ENCODE results near the gene CFAP47. TPM values are rescaled to one million over a fixed set of nuclear protein-coding genes. Genes with fewer than 3 reads are reported as not detected.
"Not testable (repeated sequence)": the region's sequence is repeated elsewhere in the genome, so short reads cannot be mapped to it uniquely, and the experiment has no call there.

Gene CFAP47
- not detected in 2 replicates for total RNA-seq

DNA sequence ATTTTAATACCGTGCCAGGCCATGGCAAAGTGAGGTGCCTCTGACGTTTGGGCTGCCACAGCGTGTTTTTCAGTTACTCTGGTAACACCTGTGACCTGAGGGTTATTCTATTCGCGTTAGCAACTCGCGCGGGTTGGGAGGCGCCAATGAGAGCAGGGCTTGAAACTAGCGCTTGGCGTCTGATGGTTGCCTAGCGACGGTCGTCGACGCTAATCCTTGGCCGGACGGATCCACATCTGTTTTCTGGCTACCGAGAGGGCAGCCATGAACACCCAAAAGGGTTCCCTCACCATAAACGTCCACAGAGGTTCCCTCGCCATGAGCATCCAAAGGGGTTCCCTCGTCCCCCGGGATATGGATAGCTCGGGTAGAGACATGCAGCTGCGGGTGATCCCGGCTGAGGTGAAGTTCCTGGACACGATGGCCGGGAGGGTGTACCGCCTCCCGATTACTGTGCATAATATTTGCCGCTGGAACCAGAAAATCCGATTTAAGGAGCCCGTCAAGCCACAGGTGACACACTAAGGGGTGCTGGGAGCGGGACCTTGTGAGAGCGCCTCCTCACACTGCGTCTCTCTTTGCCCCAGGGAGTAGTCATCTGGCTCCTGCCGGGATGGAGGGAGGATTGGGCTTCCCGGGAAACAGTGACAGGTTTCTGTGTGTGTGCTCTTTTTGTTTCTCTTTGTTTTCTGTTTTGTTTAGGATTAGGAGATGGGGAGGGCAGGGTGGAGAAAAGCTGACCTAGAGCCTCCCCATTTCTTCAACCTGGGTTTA is at the start of gene CFAP47:
TSS of gene CFAP47 (plus strand) at position 199 of the 774 bp plus-strand sequence. CDS start at position 265, 66 bp downstream.
- DNase-seq, result no peak
- Mint-ChIP-seq H3K27me3 (no peaks in the 10 kb centered on the region), H3K36me3 (ENCODE audit: low read depth) (no peaks in the 10 kb centered on the region), H3K4me3 (no peak within 1 kb of the TSS), H3K27ac (no peak within 1 kb of the TSS), H3K4me1 (no peaks in the 10 kb centered on the region), H3K9me3 (no peaks in the 10 kb centered on the region)
- intact Hi-C loops (cut with micrococcal nuclease), result no loop called here

DNA sequence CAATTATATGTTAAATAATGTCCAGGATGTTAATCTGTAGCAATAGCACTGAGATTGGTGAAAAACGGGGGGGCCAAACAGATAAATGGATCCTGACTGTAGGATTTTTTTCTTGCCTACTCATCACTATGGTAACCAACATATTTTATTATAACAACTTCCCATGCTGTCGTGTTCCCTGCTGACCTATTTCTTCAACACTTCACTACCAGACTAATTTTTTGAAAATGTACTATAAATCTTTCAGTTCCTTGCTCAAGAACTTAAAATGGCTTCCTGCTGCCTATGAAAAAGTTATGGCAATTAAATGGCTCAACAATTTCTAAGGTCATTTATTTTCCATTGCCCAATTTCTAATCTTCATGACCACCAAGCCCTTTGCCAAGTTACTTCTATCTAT is 38.9 kb upstream of the CFAP47 start:
- H3K27me3 Mint-ChIP-seq, result no peaks in the 10 kb centered on the region
- intact Hi-C loops (cut with micrococcal nuclease), result no loop called here
- no peak overlapping the region for H3K27ac Mint-ChIP-seq
- no peak overlapping the region for H3K4me3 Mint-ChIP-seq
- no peaks in the 10 kb centered on the region for H3K36me3 Mint-ChIP-seq (ENCODE audit: low read depth)
- no peaks in the 10 kb centered on the region for H3K9me3 Mint-ChIP-seq
- no peaks in the 10 kb centered on the region for H3K4me1 Mint-ChIP-seq
- DNase-seq, result no peak

- H3K4me1 Mint-ChIP-seq, result no peaks in the 10 kb centered on the region
- no peak overlapping the region for H3K27ac Mint-ChIP-seq
- DNase-seq, result no peak
- intact Hi-C loops (cut with micrococcal nuclease), result no loop called here
- no peak overlapping the region for H3K4me3 Mint-ChIP-seq
- no peaks in the 10 kb centered on the region for H3K36me3 Mint-ChIP-seq (ENCODE audit: low read depth)
- no peaks in the 10 kb centered on the region for H3K27me3 Mint-ChIP-seq
- H3K9me3 Mint-ChIP-seq, result no peaks in the 10 kb centered on the region
Measured at GRCh38 chrX:35886135-35886534, 33.4 kb upstream of the CFAP47 start.

DNA sequence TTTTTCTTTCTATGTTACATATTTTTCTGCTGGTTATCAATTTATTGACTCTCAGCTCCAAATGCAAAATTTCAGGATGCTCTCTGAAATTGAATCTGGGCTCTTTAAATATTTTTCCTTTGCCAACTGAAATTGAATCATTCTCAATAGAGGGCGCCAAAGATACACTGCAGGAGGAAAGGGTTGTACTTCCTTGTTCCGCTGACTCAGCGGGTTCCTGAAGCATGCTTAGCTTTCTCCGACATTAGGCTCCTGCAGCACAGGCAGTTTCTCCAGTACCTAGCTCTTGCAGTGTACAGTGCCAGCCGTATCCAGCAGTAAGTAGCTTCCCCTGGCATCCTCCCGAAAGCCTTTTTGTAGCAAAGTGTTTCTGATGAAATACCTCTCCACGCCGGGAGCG is 28.8 kb upstream of the CFAP47 start:
- Mint-ChIP-seq H3K4me1 (no peaks in the 10 kb centered on the region), H3K4me3 (no peak overlapping the region), H3K9me3 (no peaks in the 10 kb centered on the region), H3K27me3 (no peaks in the 10 kb centered on the region), H3K36me3 (ENCODE audit: low read depth) (no peaks in the 10 kb centered on the region), H3K27ac (no peak overlapping the region)
- DNase-seq, result peak; percentile 58
- intact Hi-C loops (cut with micrococcal nuclease), result loop anchor here (10.0 kb wide), 1 partner anchor 974 kb away; no protein-coding TSS in a partner anchor

DNA sequence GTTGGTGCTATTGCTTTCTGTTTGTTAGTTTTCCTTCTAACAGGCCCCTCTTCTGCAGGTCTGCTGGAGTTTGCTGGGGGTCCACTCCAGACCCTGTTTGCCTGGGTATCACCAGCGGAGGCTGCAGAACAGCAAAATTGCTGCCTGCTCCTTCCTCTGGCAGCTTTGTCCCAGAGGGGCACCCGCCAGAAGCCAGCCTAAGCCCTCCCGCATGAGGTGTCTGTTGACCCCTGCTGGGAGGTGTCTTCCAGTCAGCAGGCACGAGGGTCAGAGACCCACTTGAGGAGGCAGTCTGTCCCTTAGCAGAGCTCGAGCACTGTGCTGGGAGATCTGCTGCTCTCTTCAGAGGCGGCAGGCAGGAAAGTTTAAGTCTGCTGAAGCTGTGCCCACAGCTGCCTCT is 67.3 kb downstream of the CFAP47 start:
- DNase-seq; H3K9me3 Mint-ChIP-seq; H3K27me3 Mint-ChIP-seq; H3K4me1 Mint-ChIP-seq; intact Hi-C loops (cut with micrococcal nuclease); H3K36me3 Mint-ChIP-seq (ENCODE audit: low read depth); H3K4me3 Mint-ChIP-seq; H3K27ac Mint-ChIP-seq: not testable (repeated sequence)

- Mint-ChIP-seq H3K27ac (no peak overlapping the region), H3K36me3 (ENCODE audit: low read depth) (no peaks in the 10 kb centered on the region), H3K27me3 (no peaks in the 10 kb centered on the region), H3K4me1 (no peaks in the 10 kb centered on the region), H3K9me3 (no peaks in the 10 kb centered on the region), H3K4me3 (no peak overlapping the region)
- intact Hi-C loops (cut with micrococcal nuclease), result no loop called here
- DNase-seq, result no peak
Measured at GRCh38 chrX:36007207-36007606, 87.7 kb downstream of the CFAP47 start.

- Mint-ChIP-seq H3K27ac (no peak overlapping the region), H3K27me3 (no peaks in the 10 kb centered on the region), H3K9me3 (no peaks in the 10 kb centered on the region), H3K4me1 (no peaks in the 10 kb centered on the region), H3K36me3 (ENCODE audit: low read depth) (no peaks in the 10 kb centered on the region), H3K4me3 (no peak overlapping the region)
- intact Hi-C loops (cut with micrococcal nuclease), result no loop called here
- DNase-seq, result no peak
Measured at GRCh38 chrX:36019125-36019524, 99.6 kb downstream of the CFAP47 start.

DNA sequence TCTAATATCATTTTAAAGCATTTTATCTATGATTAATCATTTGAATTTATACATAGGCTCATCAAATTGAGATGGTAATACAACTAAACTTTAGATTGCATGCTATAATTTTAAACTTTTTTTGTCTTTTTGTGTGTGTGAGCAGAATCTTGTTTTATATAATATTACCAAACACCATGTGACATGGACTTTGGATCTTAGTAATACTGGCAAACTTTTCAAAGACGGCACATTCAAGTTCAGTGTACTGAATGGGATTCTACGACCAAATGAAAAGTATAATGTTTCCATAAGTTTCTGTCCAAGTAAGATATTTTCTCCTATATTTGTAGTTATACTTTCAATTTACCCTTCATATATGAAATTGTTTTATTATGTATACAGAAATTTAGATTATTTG is 116.0 kb downstream of the CFAP47 start:
- H3K4me3 Mint-ChIP-seq, result no peak overlapping the region
- H3K36me3 Mint-ChIP-seq (ENCODE audit: low read depth), result no peaks in the 10 kb centered on the region
- intact Hi-C loops (cut with micrococcal nuclease), result no loop called here
- no peaks in the 10 kb centered on the region for H3K27me3 Mint-ChIP-seq
- no peaks in the 10 kb centered on the region for H3K9me3 Mint-ChIP-seq
- H3K27ac Mint-ChIP-seq, result no peak overlapping the region
- no peak for DNase-seq
- no peaks in the 10 kb centered on the region for H3K4me1 Mint-ChIP-seq

GRCh38 chrX:36062778-36063177 is 143.2 kb downstream of the CFAP47 start:
- H3K9me3 Mint-ChIP-seq, result no peaks in the 10 kb centered on the region
- DNase-seq, result no peak
- H3K4me1 Mint-ChIP-seq, result no peaks in the 10 kb centered on the region
- intact Hi-C loops (cut with micrococcal nuclease), result no loop called here
- H3K36me3 Mint-ChIP-seq (ENCODE audit: low read depth), result no peaks in the 10 kb centered on the region
- no peak overlapping the region for H3K4me3 Mint-ChIP-seq
- H3K27ac Mint-ChIP-seq, result no peak overlapping the region
- H3K27me3 Mint-ChIP-seq, result no peaks in the 10 kb centered on the region

DNA sequence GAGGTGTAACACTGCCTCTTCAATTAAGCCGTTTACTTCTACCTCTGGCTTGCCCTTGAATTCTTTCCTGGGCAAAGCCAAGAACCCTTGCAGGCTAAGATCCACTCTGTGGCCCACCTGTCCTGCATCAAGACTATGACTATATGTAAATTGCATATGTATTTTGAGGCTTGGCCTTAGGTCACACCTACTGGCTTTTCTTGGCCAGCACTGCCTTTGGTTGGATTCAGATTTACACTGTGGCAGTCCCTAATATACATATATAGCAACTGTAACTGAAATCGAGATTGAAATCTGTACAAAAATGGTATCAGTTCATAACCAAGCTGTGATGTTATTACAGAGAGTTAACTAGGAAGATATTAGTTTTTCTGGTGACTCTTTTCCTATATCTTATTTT is 151.5 kb downstream of the CFAP47 start:
- no peak for DNase-seq
- Mint-ChIP-seq H3K27me3 (no peaks in the 10 kb centered on the region), H3K4me1 (no peaks in the 10 kb centered on the region), H3K27ac (no peak overlapping the region), H3K36me3 (ENCODE audit: low read depth) (no peaks in the 10 kb centered on the region), H3K9me3 (no peaks in the 10 kb centered on the region), H3K4me3 (no peak overlapping the region)
- intact Hi-C loops (cut with micrococcal nuclease), result no loop called here

DNA sequence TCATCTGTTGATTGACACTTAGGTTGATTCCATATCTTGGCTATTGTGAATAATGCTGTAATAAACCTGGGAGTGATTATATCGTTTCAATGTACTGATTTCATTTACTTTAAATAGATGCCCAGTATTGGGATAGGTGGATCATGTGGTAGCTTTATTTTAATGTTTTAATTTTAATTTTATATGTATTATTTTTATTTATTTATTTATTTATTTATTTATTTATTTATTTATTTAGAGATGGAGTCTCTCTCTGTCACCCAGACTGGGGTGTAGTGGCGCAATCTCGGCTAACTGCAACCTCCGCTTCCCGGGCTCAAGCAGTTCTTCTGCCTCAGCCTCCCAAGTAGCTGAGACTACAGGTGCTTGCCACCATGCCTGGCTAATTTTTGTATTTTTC is 155.5 kb downstream of the CFAP47 start:
- H3K27ac Mint-ChIP-seq; H3K27me3 Mint-ChIP-seq; H3K9me3 Mint-ChIP-seq; DNase-seq; H3K4me1 Mint-ChIP-seq; H3K36me3 Mint-ChIP-seq (ENCODE audit: low read depth); H3K4me3 Mint-ChIP-seq; intact Hi-C loops (cut with micrococcal nuclease): not testable (repeated sequence)

- H3K4me3 Mint-ChIP-seq, result no peak overlapping the region
- H3K36me3 Mint-ChIP-seq (ENCODE audit: low read depth), result no peaks in the 10 kb centered on the region
- no peak overlapping the region for H3K27ac Mint-ChIP-seq
- intact Hi-C loops (cut with micrococcal nuclease), result no loop called here
- no peaks in the 10 kb centered on the region for H3K27me3 Mint-ChIP-seq
- H3K9me3 Mint-ChIP-seq, result no peaks in the 10 kb centered on the region
- DNase-seq, result no peak
- H3K4me1 Mint-ChIP-seq, result no peaks in the 10 kb centered on the region
Measured at GRCh38 chrX:36083256-36083655, 163.7 kb downstream of the CFAP47 start.

DNA sequence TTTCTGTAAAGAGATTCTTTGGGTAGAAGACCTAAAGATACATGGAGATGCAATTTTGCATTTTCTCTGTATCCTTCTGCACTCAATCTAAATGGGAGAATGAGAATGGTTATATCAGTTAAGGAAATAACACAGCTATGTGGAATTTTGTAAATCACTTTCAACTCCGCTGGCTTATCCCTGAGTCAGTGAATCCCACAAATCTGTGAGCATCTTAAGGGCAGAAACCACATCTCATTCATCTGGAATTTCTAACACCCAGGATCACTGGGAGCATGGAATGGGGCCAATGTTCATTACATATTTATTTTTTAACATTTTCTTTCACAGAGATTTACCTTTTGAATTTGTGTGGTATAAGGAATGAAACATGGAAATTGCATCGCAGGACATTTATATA is 167.8 kb downstream of the CFAP47 start:
- H3K36me3 Mint-ChIP-seq (ENCODE audit: low read depth), result no peaks in the 10 kb centered on the region
- H3K9me3 Mint-ChIP-seq, result no peaks in the 10 kb centered on the region

GRCh38 chrX:36088939-36089338 is 169.4 kb downstream of the CFAP47 start:
- H3K4me3 Mint-ChIP-seq; H3K27ac Mint-ChIP-seq; H3K9me3 Mint-ChIP-seq; DNase-seq; H3K36me3 Mint-ChIP-seq (ENCODE audit: low read depth); intact Hi-C loops (cut with micrococcal nuclease); H3K4me1 Mint-ChIP-seq; H3K27me3 Mint-ChIP-seq: not testable (repeated sequence)

More for the DNA sequence above, 167.8 kb downstream of the CFAP47 start:
- Mint-ChIP-seq H3K27ac (no peak overlapping the region), H3K4me3 (no peak overlapping the region), H3K27me3 (no peaks in the 10 kb centered on the region), H3K4me1 (no peaks in the 10 kb centered on the region)
- intact Hi-C loops (cut with micrococcal nuclease), result no loop called here
- DNase-seq, result no peak

GRCh38 chrX:36102425-36102824 is 182.9 kb downstream of the CFAP47 start:
- intact Hi-C loops (cut with micrococcal nuclease), result no loop called here
- no peaks in the 10 kb centered on the region for H3K9me3 Mint-ChIP-seq
- H3K36me3 Mint-ChIP-seq (ENCODE audit: low read depth), result no peaks in the 10 kb centered on the region
- H3K27me3 Mint-ChIP-seq, result no peaks in the 10 kb centered on the region
- H3K4me3 Mint-ChIP-seq, result no peak overlapping the region
- H3K4me1 Mint-ChIP-seq, result no peaks in the 10 kb centered on the region
- H3K27ac Mint-ChIP-seq, result no peak overlapping the region
- DNase-seq, result no peak
